Gastroesophageal sphincter (tissue), 3 donors: ENCODE measurements around the gene FNDC3B.

Experiments
- CTCF ChIP-seq, 4 experiments: fragments of 200-600 bp in 2 of 4; fragments of 450-650 bp in 2 of 4; sonication (generic) in 1 of 4; IDR thresholded peaks; one replicate each; pipeline ENCODE4 v1.5.1; 2017 to 2019; ENCODE audit warnings: antibody characterized with exemption in 4 of 4, mild to moderate bottlenecking in 2 of 4, moderate library complexity in 2 of 4
- EP300 ChIP-seq: sonication (generic); formaldehyde crosslinking; IDR thresholded peaks from one replicate; pipeline ENCODE4 v1.6.1; 2017; ENCODE audit warnings: antibody characterized with exemption, mild to moderate bottlenecking

- TF ChIP-seq CTCF (IDR thresholded peaks at IDR 0.05) (no peak), EP300 (no peak)
Observed at GRCh38 chr3:172271386-172271976, 232.1 kb downstream of the FNDC3B start.
